Ectodermal cell (in vitro differentiated cells): Measurements from ENCODE around the gene WDR83.
"Not testable (repeated sequence)": the region's sequence is repeated elsewhere in the genome, so short reads cannot be mapped to it uniquely, and the experiment has no call there.

Experiments used
- H3K27ac ChIP-seq: 2 replicates; pipeline ENCODE4 v1.7.0; 2013; ENCODE audit warnings: mild to moderate bottlenecking, low read depth, low read length; ENCODE audit not compliant: insufficient read depth, poor library complexity, severe bottlenecking
- H3K27me3 ChIP-seq: 2 replicates; pipeline ENCODE4 v1.7.0; 2013; ENCODE audit warnings: mild to moderate bottlenecking, low read length; ENCODE audit not compliant: insufficient read depth, control insufficient read depth, poor library complexity, severe bottlenecking
- H3K36me3 ChIP-seq: one replicate; pipeline ENCODE4 v1.7.0; 2013; ENCODE audit warnings: low read length; ENCODE audit not compliant: control insufficient read depth, insufficient read depth
- H3K4me1 ChIP-seq: one replicate; pipeline ENCODE4 v1.7.0; 2013; ENCODE audit warnings: low read length; ENCODE audit not compliant: control insufficient read depth, insufficient read depth
- H3K4me3 ChIP-seq: 2 replicates; pipeline ENCODE4 v1.7.0; 2013; ENCODE audit warnings: low read depth, low read length, control low read depth; ENCODE audit not compliant: insufficient read depth
- H3K9me3 ChIP-seq: 2 replicates; pipeline ENCODE4 v1.7.0; 2013; ENCODE audit warnings: mild to moderate bottlenecking, low read length, moderate library complexity; ENCODE audit not compliant: control insufficient read depth
- WGBS, 2 experiments: methylation state at CpG; one replicate each; pipeline ENCODE4 v1.1.7; 2013; ENCODE audit warnings: missing lambda C conversion rate in 2 of 2; 5-methylcytosine and 5-hydroxymethylcytosine counted together

The WDR83 gene

DNA sequence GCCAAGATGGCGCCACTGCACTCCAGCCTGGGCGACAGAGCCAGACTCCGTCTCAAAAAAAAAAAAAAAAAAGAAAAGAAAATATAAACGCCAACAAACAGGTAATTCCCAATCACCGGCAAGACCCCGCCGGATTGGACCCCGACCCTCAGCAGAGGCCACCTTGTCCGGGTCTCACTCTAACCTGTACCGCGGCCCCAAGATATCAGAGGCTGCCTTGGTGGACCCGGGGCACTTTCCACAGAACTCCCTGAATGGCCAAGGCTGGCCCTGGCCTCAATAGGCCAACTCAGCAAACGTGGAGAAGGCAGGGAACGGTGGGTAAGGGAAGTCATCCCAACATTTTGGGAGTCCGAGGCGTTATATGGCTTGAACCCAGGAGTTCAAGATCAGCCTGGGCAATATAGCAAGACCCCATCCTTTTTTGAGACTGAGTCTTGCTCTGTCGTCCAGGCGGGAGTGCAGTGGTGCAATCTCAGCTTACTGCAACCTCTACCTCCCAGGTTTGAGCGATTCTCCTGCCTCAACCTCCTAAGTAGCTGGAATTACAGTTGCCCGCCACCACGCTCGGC, 27.9 kb upstream of the WDR83 start:
- no peak overlapping the region for H3K4me3 ChIP-seq
- no peaks in the 10 kb centered on the region for H3K36me3 ChIP-seq
- no peak overlapping the region for H3K27ac ChIP-seq
- H3K9me3 ChIP-seq = no peaks in the 10 kb centered on the region
- WGBS, 2 experiments = 95% methylated on average over 22 of the region's 22 CpGs
- no peaks in the 10 kb centered on the region for H3K4me1 ChIP-seq
- peaks cover 5% of the 10 kb centered on the region for H3K27me3 ChIP-seq

DNA sequence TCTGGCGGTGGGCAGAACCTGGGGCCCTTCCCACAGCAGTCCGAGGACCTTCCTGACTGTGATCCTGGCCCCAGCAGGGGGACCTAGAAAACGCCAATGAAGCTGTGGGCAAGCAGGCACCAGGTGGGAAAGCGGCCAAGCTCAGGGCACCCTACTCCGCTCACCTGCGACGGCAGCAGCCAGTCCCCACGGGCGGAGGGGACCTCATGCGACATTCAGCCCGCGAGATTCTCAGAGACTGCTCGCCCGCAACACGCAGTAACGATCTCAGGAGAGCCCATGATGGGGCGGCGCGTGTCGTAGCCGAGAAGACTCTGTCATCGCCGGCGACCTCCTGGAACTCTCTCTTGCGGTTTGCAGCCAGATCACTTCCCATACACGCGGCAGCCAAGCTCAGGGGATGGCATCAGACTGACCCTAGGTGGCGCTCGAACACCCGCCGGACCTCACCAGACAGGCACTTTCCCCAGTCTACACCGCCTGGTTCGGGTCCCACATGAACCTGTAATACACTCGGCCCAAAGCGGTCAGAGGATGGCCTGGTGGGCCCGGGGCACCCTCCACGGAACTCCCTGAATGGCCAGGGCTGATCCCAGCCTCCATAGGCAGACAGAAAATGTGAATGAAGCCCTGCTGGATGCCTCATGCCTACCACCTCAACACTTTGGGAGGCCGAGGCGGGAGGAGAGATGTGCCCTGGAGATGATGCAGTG, 26.6 kb upstream of the WDR83 start:
- Histone ChIP-seq H3K27ac (no peak overlapping the region), H3K4me3 (no peak overlapping the region), H3K36me3 (no peaks in the 10 kb centered on the region), H3K9me3 (no peaks in the 10 kb centered on the region), H3K27me3 (peaks cover 5% of the 10 kb centered on the region), H3K4me1 (no peaks in the 10 kb centered on the region)
- WGBS, 2 experiments = 22 to 26% methylated on average over 39 of the region's 39 CpGs

DNA sequence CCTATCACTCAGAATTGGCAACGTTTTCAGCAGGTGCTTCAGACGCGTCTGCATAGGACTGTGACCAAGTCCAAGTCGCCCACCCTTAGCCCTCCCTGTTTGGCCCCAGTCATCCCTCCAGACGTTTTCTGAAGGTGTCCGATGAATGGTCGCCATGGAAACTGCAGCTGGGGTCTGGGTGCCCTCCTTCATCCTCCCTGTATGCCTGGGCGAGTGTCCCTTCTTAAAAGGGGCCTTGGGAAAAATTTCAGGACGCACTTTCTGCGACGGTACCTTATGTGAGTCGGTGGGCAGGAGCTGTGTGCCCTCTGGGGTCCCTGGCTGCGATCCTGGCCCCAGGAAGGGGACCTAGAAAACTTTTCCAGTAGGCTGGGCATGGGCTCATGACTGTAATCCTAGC, 25.2 kb upstream of the WDR83 start:
- Histone ChIP-seq H3K4me1 (no peaks in the 10 kb centered on the region), H3K9me3 (no peaks in the 10 kb centered on the region), H3K27me3 (peaks cover 5% of the 10 kb centered on the region), H3K4me3 (no peak overlapping the region), H3K36me3 (no peaks in the 10 kb centered on the region), H3K27ac (no peak overlapping the region)
- 85 to 89% methylated on average over 13 of the region's 13 CpGs for WGBS, 2 experiments

- no peaks in the 10 kb centered on the region for H3K4me1 ChIP-seq
- no peak overlapping the region for H3K27ac ChIP-seq
- WGBS, 2 experiments = 95 to 96% methylated on average over 26 of the region's 26 CpGs
- peaks cover 5% of the 10 kb centered on the region for H3K27me3 ChIP-seq
- no peak overlapping the region for H3K4me3 ChIP-seq
- H3K9me3 ChIP-seq = no peaks in the 10 kb centered on the region
- no peaks in the 10 kb centered on the region for H3K36me3 ChIP-seq
Measured at GRCh38 chr19:12642506-12642905, 24.1 kb upstream of the WDR83 start.

DNA sequence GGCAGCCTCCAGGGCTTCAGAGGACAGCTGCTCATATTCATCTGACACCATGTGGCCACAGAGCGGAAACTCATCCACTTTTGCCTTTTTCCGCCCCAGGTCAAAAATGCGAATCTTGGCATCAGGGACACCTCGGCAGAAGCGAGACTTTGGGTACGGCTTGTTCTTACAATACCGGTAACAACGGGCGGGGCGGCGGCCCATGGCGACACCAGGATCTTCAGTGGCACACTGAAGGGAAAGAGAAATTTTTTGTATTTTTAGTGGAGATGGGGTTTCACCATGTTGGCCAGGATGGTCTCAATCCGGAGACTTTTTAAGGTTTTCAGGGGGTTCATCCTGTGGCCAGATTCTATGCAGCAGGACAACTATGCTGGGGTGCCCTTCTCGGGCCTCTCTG, 22.9 kb upstream of the WDR83 start:
- H3K27me3 ChIP-seq, H3K4me3 ChIP-seq, H3K36me3 ChIP-seq, H3K27ac ChIP-seq, H3K4me1 ChIP-seq, H3K9me3 ChIP-seq: not testable (repeated sequence)
- 96% methylated on average over 14 of the region's 14 CpGs for WGBS, 2 experiments

DNA sequence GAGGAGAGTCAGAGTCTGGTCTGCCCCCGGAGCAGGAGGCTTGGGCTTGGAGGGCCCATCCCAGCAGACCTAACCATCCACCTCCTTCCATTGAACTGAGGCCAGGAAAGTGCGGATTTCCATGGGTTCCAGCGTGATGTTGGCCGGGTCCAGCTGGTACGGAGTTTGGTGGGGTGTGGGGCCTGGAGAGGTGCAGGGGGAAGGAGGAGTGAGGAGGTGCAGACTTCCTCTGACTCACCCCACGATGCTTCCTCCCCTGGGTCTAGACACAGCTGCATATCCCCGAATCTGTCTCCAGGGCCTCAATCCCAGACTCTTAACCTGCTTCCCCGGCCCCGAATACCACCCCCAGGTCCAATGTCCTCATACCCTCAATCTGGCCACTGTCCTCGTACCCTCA, 20.1 kb upstream of the WDR83 start:
- no peaks in the 10 kb centered on the region for H3K9me3 ChIP-seq
- H3K27ac ChIP-seq = no peak overlapping the region
- no peaks in the 10 kb centered on the region for H3K36me3 ChIP-seq
- H3K27me3 ChIP-seq = no peaks in the 10 kb centered on the region
- WGBS, 2 experiments = 91 to 93% methylated on average over 10 of the region's 10 CpGs
- H3K4me1 ChIP-seq = no peaks in the 10 kb centered on the region
- H3K4me3 ChIP-seq = no peak overlapping the region

- H3K27ac ChIP-seq = no peak overlapping the region
- WGBS, 2 experiments = 89 to 96% methylated on average over 8 of the region's 8 CpGs
Measured at GRCh38 chr19:12647047-12647446, 19.6 kb upstream of the WDR83 start.

GRCh38 chr19:12647490-12648071, 19.0 kb upstream of the WDR83 start:
- no peak overlapping the region for H3K4me3 ChIP-seq
- 78 to 83% methylated on average over 31 of the region's 31 CpGs for WGBS, 2 experiments
- H3K9me3 ChIP-seq = no peaks in the 10 kb centered on the region
- H3K36me3 ChIP-seq = no peaks in the 10 kb centered on the region
- no peak overlapping the region for H3K27ac ChIP-seq
- H3K27me3 ChIP-seq = no peaks in the 10 kb centered on the region
- no peaks in the 10 kb centered on the region for H3K4me1 ChIP-seq

More at GRCh38 chr19:12647047-12647446, 19.6 kb upstream of the WDR83 start:
- no peaks in the 10 kb centered on the region for H3K9me3 ChIP-seq
- H3K27me3 ChIP-seq = no peaks in the 10 kb centered on the region
- H3K4me1 ChIP-seq = no peaks in the 10 kb centered on the region
- no peaks in the 10 kb centered on the region for H3K36me3 ChIP-seq
- H3K4me3 ChIP-seq = no peak overlapping the region

DNA sequence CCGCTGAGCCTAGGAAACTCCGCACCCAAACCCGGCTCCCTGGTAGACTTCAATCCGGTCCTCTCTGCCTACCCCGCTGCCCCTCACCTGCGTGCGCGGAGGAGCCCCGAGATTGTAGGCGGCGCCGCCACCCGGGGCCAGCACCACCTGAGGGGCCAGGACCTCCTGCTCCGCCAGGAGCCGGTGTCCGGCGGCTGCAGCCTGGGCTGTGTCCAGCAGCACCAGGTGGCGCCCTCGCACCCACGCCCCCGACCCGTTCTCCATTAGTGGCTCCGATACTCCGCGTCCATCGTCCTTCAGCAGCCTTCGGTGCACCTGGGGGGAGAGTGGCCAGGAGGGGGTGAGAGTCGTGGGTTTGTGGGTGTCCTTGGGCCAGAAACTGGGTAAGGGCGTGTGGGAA, 18.5 kb upstream of the WDR83 start:
- H3K27ac ChIP-seq = no peak overlapping the region
- no peaks in the 10 kb centered on the region for H3K36me3 ChIP-seq
- no peaks in the 10 kb centered on the region for H3K27me3 ChIP-seq
- 83 to 84% methylated on average over 29 of the region's 29 CpGs for WGBS, 2 experiments
- H3K4me1 ChIP-seq = no peaks in the 10 kb centered on the region
- no peaks in the 10 kb centered on the region for H3K9me3 ChIP-seq
- H3K4me3 ChIP-seq = no peak overlapping the region

- WGBS, 2 experiments = 95 to 97% methylated on average over 10 of the region's 10 CpGs
- no peaks in the 10 kb centered on the region for H3K4me1 ChIP-seq
Measured at GRCh38 chr19:12649941-12650340, 16.7 kb upstream of the WDR83 start.

More at GRCh38 chr19:12649941-12650340, 16.7 kb upstream of the WDR83 start:
- no peak overlapping the region for H3K4me3 ChIP-seq
- H3K36me3 ChIP-seq = no peaks in the 10 kb centered on the region
- no peaks in the 10 kb centered on the region for H3K27me3 ChIP-seq
- H3K27ac ChIP-seq = no peak overlapping the region
- H3K9me3 ChIP-seq = no peaks in the 10 kb centered on the region
